ENCODE results near the gene IL36B.

IL36B gene

DNA sequence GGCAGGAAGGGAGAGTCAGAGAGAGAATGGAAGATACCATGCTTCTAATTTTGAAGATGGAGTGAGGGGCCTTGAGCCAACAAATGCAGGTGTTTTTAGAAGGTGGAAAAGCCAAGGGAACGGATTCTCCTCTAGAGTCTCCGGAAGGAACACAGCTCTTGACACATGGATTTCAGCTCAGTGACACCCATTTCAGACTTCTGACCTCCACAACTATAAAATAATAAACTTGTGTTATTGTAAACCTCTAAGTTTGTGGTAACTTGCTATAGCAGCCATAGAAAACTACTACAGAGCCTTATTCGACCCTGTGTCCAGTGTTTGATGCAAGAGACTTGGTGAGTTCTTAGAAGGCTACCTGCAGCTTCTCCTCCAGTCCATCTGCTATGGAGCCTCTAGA, 22.9 kb upstream of the IL36B start:
- DNase-seq, result no peak

DNA sequence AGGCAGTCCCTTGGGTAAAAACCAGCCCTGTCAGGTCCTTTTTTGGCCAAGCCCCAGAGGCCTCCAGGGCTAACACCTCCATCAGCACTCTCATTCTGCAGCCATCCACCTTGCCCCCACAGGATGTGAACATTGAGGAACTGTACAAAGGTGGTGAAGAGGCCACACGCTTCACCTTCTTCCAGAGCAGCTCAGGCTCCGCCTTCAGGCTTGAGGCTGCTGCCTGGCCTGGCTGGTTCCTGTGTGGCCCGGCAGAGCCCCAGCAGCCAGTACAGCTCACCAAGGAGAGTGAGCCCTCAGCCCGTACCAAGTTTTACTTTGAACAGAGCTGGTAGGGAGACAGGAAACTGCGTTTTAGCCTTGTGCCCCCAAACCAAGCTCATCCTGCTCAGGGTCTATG, 22.4 kb upstream of the IL36B start:
- DNase-seq, result no peak

DNA sequence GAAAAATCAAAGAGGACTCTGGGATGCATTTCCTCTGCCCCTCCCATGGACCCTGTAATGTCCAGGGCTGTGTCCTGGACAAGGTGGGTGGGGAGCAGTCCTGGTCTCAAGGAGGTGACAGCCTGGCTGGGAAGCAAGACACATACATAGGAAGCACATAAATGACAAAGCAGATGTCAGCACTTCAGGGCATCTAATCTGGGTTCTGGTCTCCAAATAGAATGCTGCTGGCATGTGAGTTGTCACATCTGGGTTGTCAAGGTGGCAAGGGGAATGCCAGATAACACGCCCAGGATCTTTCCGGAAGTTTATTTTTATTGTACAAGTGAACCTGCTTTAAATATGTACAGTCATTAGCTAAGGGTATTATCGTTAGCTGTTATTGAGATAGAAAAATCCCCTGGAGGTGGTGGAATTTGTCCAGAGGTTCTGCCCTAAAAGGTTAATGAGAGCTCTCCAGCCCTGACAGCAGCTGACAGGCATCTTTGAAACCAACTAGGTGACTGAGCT, 20.7 kb upstream of the IL36B start:
- no peak for DNase-seq

DNA sequence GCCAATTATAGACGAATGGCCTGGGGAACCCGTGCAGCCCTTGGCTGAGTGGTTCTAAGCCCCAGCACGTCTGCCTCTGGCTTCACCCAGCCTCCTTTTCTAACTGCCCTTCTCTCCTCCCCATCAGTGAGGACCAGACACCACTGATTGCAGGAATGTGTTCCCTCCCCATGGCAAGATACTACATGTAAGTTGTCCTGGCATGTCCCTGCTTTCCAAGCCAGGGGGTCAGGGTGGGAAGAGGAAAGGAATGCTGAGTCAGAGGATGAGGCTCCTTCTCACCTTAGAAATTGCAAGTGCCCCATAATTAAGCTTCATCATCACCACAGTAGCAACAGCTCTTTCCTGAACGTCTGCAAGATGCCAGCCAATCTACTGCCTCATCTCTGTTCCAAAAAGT, 19.9 kb upstream of the IL36B start:
- DNase-seq, result no peak

DNA sequence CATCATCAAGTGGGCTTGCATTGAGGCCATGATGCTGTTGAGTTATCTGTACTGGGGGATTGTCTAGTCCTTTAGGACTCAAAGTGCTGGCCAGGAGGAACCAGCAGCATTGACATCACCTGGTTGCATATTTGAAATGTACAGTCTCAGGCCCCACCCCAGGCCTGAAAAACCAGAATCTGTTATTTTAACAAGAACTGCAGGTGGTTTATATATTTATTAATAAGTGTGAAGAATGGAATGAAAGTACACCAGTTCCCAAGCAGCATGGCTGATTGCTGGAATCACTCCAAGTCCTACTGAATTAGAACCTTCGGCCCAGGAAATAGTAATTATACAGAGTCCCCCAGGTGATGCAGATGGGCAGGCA, 17.9 kb upstream of the IL36B start:
- DNase-seq, result no peak

DNA sequence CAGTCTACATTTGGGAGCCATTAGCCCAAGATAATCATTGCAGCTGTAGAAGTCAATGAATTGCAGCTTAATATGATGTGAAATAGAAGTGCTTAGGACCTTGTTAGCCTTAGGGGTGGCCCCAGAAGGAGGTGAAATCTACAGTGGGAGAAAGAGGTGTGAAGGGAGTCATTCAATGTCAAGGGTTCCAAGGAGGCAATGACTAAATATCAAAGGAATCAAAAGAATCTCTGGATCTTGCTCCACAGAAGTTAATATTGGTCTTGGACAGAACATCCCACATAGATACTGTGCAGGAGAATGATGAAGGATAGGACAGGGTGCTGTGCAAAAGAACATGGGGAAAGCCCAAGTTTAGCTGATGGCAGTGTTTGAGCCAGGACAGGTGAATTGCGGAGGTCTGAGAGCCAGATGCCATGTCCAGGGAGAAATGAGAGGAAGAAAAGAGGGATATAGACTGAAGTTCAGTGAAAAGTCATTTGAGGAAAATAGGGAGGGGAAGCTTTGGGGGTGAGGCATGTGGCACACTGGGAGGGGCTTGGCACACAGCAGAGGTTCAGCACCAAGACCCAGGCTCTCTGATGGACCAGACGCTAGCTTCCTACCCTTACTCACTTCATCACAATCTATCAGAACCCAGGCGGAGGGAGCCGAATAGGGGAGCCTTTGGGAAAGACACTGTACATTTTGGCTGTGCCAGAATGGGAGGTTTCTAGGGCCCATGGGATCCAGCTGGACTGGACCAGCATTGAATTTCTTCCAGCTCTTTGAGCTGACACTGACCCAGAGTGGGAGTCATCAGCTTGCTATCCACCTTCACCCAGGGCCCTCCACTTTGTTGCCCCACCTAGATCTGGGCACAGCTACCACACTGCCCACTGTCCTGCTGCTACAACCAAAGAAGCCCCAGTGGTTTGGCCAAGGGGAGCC, 17.3 kb upstream of the IL36B start:
- DNase-seq, result no peak

DNA sequence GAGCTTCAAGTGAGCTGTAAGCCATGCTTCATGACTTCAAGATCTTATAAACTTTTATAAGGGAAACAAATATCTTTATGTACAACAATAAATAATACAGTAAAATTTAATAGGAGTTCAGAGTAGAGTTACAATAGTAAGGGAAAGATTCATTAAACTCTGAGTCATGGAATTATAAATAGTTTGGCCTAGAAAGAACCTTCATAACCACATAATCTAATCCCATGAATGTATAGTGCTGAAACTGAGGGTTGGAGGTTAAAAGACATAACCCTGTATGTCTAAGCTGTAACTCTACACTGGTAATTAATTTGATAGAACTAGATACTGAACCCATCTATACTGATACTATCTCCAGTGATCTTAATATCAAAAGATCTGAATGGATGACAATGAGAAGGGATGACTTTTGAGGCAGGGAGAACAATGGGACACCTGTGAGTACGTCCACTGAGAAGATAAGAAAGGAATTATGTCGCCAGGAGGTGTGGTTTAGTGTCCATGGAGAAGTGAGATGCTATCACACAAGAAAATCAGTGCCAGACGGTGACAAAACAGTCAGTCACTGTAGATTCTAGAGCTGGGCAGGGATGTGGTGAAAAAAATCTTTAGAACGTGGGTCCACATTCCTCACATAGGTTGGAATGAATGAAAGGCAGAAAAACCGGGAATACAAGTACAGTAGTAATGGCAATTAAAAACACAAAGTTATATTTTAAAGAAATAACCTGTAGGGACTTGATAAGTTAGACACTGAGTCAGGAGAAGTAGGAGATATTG, 16.2 kb upstream of the IL36B start:
- no peak for DNase-seq

DNA sequence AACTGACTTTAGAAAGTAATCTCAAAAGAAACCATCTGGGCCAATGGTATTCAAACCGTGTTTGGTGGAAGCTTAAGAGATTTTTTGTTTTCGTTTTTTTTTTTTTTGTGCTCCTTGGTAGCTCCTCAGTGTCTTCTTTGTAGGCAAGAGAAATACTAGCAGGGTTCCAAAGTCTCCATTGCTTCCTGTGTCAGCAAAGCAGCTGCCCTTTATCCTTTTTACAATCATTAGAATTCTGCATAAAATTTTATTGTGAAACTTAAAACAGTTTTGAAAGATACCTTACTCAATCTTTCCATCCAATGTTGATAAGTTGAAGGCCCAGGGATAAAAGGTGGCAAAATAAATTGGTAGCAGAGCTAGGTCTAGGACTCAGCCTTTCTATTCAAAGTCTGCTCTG, 15.6 kb upstream of the IL36B start:
- DNase-seq, result no peak

DNA sequence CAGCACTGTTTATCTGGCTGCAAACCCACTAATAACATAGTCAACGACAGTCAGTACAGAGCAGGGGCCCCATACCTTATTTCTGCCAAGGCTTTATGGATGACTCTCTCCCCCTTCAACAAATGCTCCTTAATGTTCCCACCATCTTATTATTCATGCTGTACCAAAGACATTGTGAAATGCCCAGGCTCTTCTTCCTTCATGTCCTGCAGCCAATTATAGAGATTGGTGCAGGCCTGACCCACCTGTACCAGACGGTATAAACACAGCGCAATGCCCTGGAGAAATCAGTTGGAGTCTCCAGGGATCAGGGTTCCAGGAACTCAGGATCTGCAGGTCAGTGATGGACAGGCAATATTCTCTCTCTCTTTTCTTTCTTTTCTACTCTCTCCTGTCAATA, 15.0 kb upstream of the IL36B start, which contains the start of gene IL1F10:
Gene IL1F10, plus strand, starts transcription at position 290 of the 400 bp plus-strand sequence. CDS start 4,769 bp downstream, outside the sequence.
- DNase-seq, result no peak

DNA sequence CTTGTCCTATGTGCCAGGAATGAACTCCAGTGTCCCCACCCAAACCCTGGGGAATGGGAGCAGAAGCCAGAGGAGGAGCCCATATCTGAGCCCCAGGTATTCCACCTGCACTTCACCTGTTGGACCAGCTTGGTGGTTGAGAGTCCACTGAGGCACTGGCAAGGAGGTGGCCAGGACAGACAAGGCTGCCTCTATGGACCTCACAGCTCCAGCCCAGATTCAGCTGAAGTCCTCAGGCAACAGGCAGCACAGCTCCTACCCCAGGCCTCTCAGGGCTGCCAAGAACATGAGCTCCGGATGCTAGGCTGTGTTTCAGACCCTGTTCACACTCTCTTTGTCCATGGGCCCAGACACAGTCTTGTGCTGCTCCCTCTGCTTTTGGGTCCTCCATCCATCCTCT, 12.2 kb upstream of the IL36B start:
- no peak for DNase-seq

DNA sequence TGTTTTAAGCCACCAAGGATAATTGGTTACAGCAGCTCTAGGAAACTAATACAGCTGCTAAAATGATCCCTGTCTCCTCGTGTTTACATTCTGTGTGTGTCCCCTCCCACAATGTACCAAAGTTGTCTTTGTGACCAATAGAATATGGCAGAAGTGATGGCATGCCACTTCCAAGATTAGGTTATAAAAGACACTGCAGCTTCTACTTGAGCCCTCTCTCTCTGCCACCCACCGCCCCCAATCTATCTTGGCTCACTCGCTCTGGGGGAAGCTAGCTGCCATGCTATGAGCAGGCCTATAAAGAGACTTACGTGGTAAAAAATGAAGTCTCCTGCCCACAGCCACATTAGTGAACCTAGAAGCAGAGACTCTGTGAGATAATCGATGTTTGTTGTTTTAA, 11.6 kb upstream of the IL36B start:
- no peak for DNase-seq

DNA sequence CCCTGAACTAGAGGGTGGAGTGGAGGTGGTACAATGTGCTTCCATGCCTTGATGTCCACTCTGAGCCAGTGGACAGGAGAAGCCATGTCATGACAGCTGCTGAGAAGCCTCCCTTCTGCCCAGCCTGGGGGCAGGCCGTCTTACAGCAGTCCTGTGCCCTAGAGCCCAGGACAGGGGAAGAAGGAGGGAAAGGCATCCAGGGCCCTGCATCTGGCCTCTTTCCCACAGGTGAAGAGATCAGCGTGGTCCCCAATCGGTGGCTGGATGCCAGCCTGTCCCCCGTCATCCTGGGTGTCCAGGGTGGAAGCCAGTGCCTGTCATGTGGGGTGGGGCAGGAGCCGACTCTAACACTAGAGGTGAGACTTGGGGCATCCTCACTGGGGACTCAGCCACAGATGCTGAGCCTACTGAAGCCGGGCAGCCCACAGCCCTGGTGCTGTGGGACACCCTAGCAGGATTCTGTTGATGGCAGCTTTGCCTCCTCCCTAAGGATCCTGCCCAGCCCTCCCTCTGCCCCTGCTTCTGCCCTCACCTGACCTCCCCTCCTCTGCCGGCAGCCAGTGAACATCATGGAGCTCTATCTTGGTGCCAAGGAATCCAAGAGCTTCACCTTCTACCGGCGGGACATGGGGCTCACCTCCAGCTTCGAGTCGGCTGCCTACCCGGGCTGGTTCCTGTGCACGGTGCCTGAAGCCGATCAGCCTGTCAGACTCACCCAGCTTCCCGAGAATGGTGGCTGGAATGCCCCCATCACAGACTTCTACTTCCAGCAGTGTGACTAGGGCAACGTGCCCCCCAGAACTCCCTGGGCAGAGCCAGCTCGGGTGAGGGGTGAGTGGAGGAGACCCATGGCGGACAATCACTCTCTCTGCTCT, 9.5 kb upstream of the IL36B start:
- no peak for DNase-seq

DNA sequence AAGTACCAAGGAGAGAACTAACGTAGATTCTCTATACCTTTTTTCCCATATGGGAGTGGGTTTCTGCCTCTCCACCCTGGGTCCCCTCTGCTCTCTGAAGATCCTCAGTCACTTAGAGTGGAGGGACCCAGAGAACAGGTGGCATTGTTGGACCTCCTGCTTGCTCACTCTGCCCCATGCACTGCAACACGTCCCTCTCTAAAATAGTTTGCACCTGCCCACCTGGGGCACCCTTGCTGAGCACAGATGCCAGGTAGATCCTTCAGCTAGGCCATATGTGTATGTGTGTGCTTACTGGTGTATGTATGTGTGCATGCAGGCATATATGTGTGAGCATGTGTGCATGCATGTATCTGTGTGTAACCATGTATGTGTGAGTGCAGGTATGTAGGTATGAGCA, 8.6 kb upstream of the IL36B start:
- DNase-seq, result no peak

DNA sequence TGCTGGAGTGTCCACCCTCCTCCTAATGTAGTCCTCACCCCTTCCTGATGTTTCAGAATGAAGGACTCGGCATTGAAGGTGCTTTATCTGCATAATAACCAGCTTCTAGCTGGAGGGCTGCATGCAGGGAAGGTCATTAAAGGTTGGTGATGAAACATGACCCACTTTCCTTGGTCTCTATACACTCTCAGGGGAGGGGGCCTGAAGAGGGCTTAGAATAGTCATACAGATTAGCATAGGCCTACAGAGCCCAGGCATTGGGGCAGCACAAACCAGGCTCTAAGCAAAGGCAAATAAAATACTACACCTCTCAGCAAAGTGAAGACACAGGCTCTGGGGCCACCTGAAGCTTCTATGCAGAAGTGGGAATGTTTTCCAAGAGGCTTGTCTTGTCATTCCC, 8.1 kb upstream of the IL36B start:
- no peak for DNase-seq

DNA sequence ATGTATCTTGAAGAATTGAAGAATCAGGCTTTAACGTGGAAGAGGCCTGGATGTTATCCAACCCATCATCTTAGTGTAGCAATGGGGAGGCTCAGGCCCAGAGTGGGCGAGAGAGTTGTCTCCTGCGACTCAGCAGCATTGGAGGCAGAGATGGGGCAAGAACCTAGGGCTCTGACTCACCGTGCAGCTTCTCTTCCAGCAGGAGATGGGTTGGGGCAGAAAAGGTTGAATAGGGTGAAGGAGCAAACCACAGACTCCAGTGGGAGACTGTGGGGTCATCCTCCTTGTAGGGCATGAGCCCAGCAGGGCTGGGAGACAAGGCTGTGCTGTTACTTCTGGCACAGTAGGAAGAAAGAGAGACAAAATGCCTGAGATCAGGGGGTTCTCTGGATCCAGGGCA, 7.7 kb upstream of the IL36B start:
- DNase-seq, result no peak

DNA sequence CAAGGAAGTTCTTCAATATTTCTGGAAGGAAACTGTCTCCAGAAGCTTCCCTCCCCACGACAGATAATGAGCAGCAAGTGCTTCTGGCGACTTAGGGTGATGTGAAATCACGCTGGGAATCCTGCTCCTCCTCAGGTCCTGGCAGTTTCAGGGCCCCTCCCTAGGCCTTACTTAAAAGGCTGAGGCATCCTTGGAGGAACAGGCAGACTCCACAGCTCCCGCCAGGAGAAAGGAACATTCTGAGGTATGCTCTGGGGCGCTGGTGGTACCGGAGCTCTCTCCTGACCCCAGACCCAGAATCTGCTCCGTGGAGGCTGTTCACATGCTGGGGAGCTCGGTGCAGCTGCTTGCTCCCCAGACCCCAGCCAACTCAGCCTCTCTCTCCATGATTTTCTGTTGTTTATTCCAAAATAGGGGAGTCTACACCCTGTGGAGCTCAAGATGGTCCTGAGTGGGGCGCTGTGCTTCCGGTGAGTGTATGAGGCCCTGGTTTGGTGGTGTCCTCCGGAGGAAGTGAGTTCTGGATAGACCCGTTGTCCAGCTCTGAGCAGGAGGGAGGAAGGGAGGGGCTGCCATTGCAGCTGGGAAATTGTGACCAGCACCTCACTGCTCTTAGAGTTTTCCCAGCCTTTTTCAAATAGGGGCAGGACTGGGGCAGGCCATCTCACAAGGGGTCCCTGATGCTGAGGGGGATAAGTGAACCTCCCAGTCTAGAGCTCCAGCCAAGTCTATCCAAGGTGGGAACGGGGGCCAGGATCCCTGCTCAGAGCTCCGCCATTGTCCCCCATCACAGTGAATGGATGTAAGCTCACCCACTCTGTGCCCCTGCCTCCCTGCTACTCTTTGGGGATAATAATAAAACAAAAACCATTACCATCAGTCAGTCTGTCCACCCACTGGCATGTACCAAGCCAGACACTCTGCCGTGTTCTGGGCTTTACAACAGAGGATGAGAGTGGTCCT, 6.6 kb upstream of the IL36B start, which contains the start of gene IL36RN:
Gene IL36RN, plus strand, starts transcription at position 201 of the 963 bp plus-strand sequence. Its CDS starts 241 bp downstream, at position 442.
- DNase-seq, result no peak

DNA sequence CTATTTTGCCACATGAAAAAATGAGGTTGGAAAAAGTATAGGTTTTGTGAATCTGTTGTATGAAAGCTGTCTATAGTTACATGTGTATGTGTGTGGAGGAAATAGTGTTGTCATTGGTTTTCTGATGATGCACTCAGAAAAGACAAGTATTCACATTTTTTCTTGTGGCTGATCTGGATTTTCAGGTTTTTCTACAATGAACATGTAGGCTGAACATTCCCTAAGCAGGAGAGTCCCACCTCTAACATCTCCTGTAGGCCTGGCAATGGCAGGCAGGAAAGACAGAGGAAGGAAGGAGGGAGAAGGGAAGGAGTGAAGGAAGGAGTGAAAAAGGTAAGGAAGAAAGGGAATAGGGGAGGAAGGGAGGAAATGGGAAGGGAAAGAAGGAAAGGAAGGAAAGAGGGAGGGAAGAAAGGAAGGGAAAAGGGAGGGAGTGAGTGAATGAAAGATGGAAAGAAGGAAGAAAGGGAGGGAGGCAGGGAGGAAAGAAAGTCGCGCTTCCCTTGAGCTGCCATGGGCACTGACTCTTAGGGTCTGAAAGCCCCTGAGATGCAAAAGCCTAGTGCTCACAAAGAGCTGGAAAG, 5.8 kb upstream of the IL36B start:
- no peak for DNase-seq

DNA sequence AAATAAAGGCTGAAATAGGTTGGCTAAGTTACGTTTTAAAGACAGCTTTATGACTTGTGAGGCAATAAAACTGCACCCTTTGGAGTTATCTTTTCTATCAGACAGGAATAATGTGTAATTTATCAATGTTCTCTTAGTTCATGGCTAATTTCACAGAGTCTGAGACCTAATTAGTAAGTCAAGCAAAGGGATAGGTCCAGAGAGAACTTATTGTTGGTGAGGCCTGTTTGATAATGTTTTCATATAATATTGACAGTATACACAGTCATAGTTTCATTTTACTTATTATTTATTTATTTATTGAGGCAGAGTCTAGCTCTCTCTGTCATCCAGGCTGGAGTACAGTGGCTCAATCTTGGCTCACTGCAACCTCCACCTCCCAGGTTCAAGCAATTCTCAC, 4.5 kb upstream of the IL36B start:
- no peak for DNase-seq

DNA sequence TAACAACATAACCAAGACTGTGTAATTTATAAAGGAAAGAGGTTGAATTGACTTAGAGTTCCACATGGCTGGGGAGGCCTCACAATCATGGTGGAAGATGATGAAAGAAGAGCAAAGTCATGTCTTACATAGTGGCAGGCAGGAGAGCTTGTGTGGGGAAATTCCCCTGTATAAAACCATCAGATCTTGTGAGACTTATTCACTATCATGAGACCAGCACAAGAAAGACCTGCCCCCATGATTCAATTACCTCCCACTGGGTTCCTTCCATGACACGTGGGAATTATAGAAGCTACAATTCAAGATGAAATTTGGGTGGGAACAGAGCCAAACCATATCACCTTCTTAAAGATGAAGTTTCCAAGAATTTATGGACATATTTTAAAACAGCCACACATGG, 3.9 kb upstream of the IL36B start:
- no peak for DNase-seq

DNA sequence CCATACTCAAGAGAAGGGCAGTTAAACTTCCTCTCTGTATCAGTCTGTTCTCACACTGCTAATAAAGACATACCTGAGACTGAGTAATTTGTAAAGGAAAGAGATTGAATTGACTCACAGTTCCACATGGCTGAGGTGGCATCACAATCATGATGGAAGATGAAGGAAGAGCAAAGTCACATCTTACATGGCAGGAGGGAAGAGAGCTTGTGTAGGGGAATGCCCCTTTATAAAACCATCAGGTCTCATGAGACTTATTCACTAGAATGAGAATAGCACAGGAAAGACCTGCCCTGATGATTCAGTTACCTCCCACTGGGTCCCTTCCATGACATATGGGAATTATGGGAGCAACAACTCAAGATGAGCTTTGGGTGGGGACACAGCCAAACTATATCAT, 1.4 kb upstream of the IL36B start:
- DNase-seq, result no peak

DNA sequence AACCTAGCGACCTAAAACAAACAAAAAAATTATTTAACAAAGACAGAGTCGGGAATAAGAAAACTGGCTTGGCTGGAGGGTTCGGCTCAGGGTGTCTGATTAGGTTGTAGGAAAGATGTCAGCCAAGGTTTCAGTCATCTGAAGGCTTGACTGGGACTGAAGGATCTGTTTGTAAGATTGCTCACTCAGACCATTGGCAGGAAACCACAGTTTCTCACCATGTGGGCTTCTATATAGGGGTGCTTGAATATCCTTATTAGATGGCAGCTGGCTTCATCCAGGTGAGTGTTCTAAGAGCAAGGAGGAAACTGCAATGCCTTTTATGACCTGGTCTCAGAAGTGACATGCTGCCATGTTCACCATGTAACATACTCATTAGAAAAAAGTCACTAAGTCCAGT, 999 bp upstream of the IL36B start:
- no peak for DNase-seq

All from KG1 (cell line).